Endothelial cell of umbilical vein (primary cell): ENCODE results near the gene USP6NL. TPM values are rescaled to one million over a fixed set of nuclear protein-coding genes. Genes with fewer than 3 reads are reported as not detected.
"Not testable (repeated sequence)": the region's sequence is repeated elsewhere in the genome, so short reads cannot be mapped to it uniquely, and the experiment has no call there.

Experiments used
- BruUV-seq: library from RNA; stranded (reverse); fragments of 400-500 nt; replicated peaks from 2 replicates; lab custom pipeline; 2021; lab: Mats Ljungman, UMichigan
- CTCF ChIA-PET: fragments of 300-600, 350-600 bp; sonication (Branson Sonifier 250); formaldehyde crosslinking; loops from one replicate; lab custom pipeline; 2021; ENCODE audit warnings: antibody characterized with exemption, inconsistent platforms; lab: Charles Lee
- POLR2A ChIA-PET: fragments of 300-600, 350-600 bp; sonication (Branson Sonifier 250); formaldehyde crosslinking; loops from one replicate; lab custom pipeline; 2021; ENCODE audit warnings: antibody characterized with exemption, inconsistent platforms; lab: Charles Lee
- DNase-seq: peaks from one replicate; pipeline ENCODE4 v3.0.0-alpha.2; 2011; ENCODE audit warnings: low read depth, low spot score
- FAIRE-seq: peaks from 2 replicates; lab custom pipeline; 2011; peaks lifted over from hg19 to GRCh38; lab: Jason Lieb, UNC
- H2AFZ ChIP-seq: 2 replicates; pipeline ENCODE4 v1.6.0; 2012; ENCODE audit warnings: low read depth, low read length, control low read depth, inconsistent platforms
- H3K27ac ChIP-seq: 2 replicates; pipeline ENCODE4 v1.5.1; 2011; ENCODE audit warnings: low read depth, mild to moderate bottlenecking, control low read depth, low read length, moderate library complexity; ENCODE audit not compliant: insufficient read depth
- H3K27me3 ChIP-seq, 2 experiments: 2 replicates each; pipeline versions ENCODE4 v1.6.0 to v1.6.1; 2011; ENCODE audit warnings: low read length in 2 of 2, mixed read lengths in 1 of 2; ENCODE audit not compliant: control insufficient read depth in 2 of 2, insufficient read depth in 2 of 2
- H3K36me3 ChIP-seq, 2 experiments: 2 replicates in 1 of 2; 3 replicates in 1 of 2; pipeline ENCODE4 v1.5.1; 2011; ENCODE audit warnings: low read length in 2 of 2, mild to moderate bottlenecking in 1 of 2, moderate library complexity in 1 of 2; ENCODE audit not compliant: control insufficient read depth in 2 of 2, insufficient read depth in 2 of 2; ENCODE audit errors: extremely low read depth in 1 of 2
- H3K4me1 ChIP-seq: 3 replicates; pipeline ENCODE4 v1.5.1; 2011; ENCODE audit warnings: mild to moderate bottlenecking, low read length; ENCODE audit not compliant: control insufficient read depth, insufficient read depth; ENCODE audit errors: extremely low read depth
- H3K4me2 ChIP-seq: 2 replicates; pipeline ENCODE4 v1.6.1; 2011; ENCODE audit warnings: low read length, control low read depth, mixed read lengths; ENCODE audit not compliant: insufficient read depth
- H3K4me3 ChIP-seq, 3 experiments: fragments of 200-600 bp in 1 of 3; sonication (generic), shearing (Covaris generic) in 1 of 3; replicated peaks in 1 of 3; 2 replicates each; pipeline ENCODE4 v1.5.1; 2011 to 2016; ENCODE audit warnings: control low read depth in 3 of 3, low read length in 3 of 3, mild to moderate bottlenecking in 2 of 3, inconsistent platforms in 1 of 3, low read depth in 1 of 3, moderate library complexity in 1 of 3; ENCODE audit not compliant: insufficient read depth in 1 of 3
- H3K79me2 ChIP-seq: 2 replicates; pipeline ENCODE4 v1.6.0; 2012; ENCODE audit warnings: low read length, inconsistent platforms; ENCODE audit not compliant: control insufficient read depth, insufficient read depth
- H3K9ac ChIP-seq: replicated peaks from 2 replicates; pipeline ENCODE3; 2011; ENCODE audit warnings: low read length, control low read depth; ENCODE audit not compliant: insufficient read depth; ENCODE audit errors: extremely low read depth
- H3K9me1 ChIP-seq: replicated peaks from 3 replicates; pipeline ENCODE4 v1.6.0; 2011; ENCODE audit warnings: mild to moderate bottlenecking, low read length; ENCODE audit not compliant: control insufficient read depth, insufficient read depth; ENCODE audit errors: extremely low read depth
- H3K9me3 ChIP-seq: replicated peaks from 2 replicates; pipeline ENCODE4 v1.5.1; 2012; ENCODE audit warnings: low read length, inconsistent platforms; ENCODE audit not compliant: control insufficient read depth, insufficient read depth
- H4K20me1 ChIP-seq: replicated peaks from 2 replicates; pipeline ENCODE3; 2011; ENCODE audit warnings: mild to moderate bottlenecking, low read length; ENCODE audit not compliant: control insufficient read depth, insufficient read depth; ENCODE audit errors: extremely low read depth
- CTCF ChIP-seq, 2 donors: IDR thresholded peaks; 1 replicate in 1 of 2; 2 replicates in 1 of 2; pipeline ENCODE4 v1.5.1; 2011; ENCODE audit warnings: low read length in 2 of 2, mild to moderate bottlenecking in 2 of 2, moderate library complexity in 2 of 2, control low read depth in 1 of 2, inconsistent platforms in 1 of 2, low read depth in 1 of 2; ENCODE audit not compliant: insufficient read depth in 1 of 2; ENCODE audit errors: extremely low read depth in 1 of 2
- EZH2 ChIP-seq: IDR thresholded peaks from 2 replicates; pipeline ENCODE4 v1.6.1; 2012; ENCODE audit warnings: borderline replicate concordance, low read depth, mild to moderate bottlenecking, moderate library complexity, low read length, inconsistent platforms; ENCODE audit not compliant: severe bottlenecking
- FOS ChIP-seq: IDR thresholded peaks from 2 replicates; pipeline ENCODE4 v1.6.1; 2011; ENCODE audit warnings: mild to moderate bottlenecking, low read length, moderate library complexity, borderline replicate concordance; ENCODE audit not compliant: insufficient read depth
- GATA2 ChIP-seq: IDR thresholded peaks from 2 replicates; pipeline ENCODE4 v1.7.0; 2011; ENCODE audit warnings: low read depth, mild to moderate bottlenecking, moderate library complexity, mixed read lengths, low read length; ENCODE audit not compliant: insufficient read length, insufficient read depth
- JUN ChIP-seq: IDR thresholded peaks from 2 replicates; pipeline ENCODE4 v1.6.1; 2011; ENCODE audit warnings: borderline replicate concordance, low read depth; ENCODE audit not compliant: insufficient read length, insufficient read depth
- MAX ChIP-seq: IDR thresholded peaks from 2 replicates; pipeline ENCODE4 v1.6.1; 2011; ENCODE audit not compliant: insufficient read depth, insufficient read length
- MYC ChIP-seq: IDR thresholded peaks from one replicate; pipeline ENCODE4 v1.6.1; 2011; ENCODE audit warnings: mild to moderate bottlenecking, low read depth, low read length
- POLR2A ChIP-seq: IDR thresholded peaks from 2 replicates; pipeline ENCODE4 v1.6.1; 2012; ENCODE audit warnings: low read depth, mild to moderate bottlenecking, control low read depth, low read length
- POLR2AphosphoS5 ChIP-seq: IDR thresholded peaks from 2 replicates; pipeline ENCODE4 v1.6.1; 2012; ENCODE audit warnings: low read depth, mild to moderate bottlenecking, control low read depth, low read length, moderate library complexity; ENCODE audit not compliant: insufficient read depth
- dilution Hi-C: fragments of 300-500 bp; cut with MboI; formaldehyde crosslinking; loops from one replicate; pipeline ENCODE4 v1.15.0; 2019; ENCODE audit warnings: low sequenced_read_pairs; ENCODE audit not compliant: extremely low pct_ligation_motif_present
- intact Hi-C: fragments of 100-400 bp; cut with micrococcal nuclease; formaldehyde crosslinking; loops from one replicate; pipeline ENCODE4 v1.10.0; 2022
- polyA plus RNA-seq, 4 experiments: library from polyadenylated mRNA; depleted of rRNA in 3 of 4; stranded (reverse) in 3 of 4; unstranded in 1 of 4; fragments of >200 nt; gene quantifications; 2 replicates each; pipeline versions ENCODE4 v1.2.1 to v1.2.3, GENCODE V29; 2011 to 2012; ENCODE audit warnings: missing spikeins in 1 of 4
- total RNA-seq: library from RNA; stranded (reverse); gene quantifications from 2 replicates; pipeline ENCODE4 v1.2.3, GENCODE V29; 2021

Gene USP6NL
- total and polyA plus RNA-seq, 2 donors (not counting 3 experiments of a cell fraction or from before 2014, with no cell fraction given), result 13.5 to 29.2 TPM

GRCh38 chr10:11437391-11438142 lies 173.9 kb downstream of the USP6NL start:
- no peaks in the 10 kb centered on the region for H3K9me1 ChIP-seq
- H2AFZ ChIP-seq, result no peak overlapping the region
- H3K9ac ChIP-seq, result no peak overlapping the region
- no peaks in the 10 kb centered on the region for H3K4me1 ChIP-seq
- ChIA-PET POLR2A (no interaction called here), CTCF (interaction anchor here (1.5 kb wide), 1 partner anchor 13 kb away, joined by 4 read pairs; no protein-coding TSS in a partner anchor)
- DNase-seq (no peak), FAIRE-seq (no peak)
- BruUV-seq, result no TSS peak
- no peak overlapping the region for H3K4me3 ChIP-seq
- no peaks in the 10 kb centered on the region for H3K36me3 ChIP-seq
- no peaks in the 10 kb centered on the region for H3K9me3 ChIP-seq
- no peak overlapping the region for H3K4me2 ChIP-seq
- H3K27me3 ChIP-seq, result peaks cover 0 to 2% of the 10 kb centered on the region in 2 experiments
- intact Hi-C loops, result no loop called here
- no peak overlapping the region for H3K27ac ChIP-seq
- H3K79me2 ChIP-seq, result no peaks in the 10 kb centered on the region
- H4K20me1 ChIP-seq, result no peaks in the 10 kb centered on the region
- no peak for TF ChIP-seq JUN
- no peak for TF ChIP-seq MYC
- no peak for TF ChIP-seq EZH2
- TF ChIP-seq POLR2A, result no peak
- TF ChIP-seq GATA2, result no peak
- no peak for TF ChIP-seq CTCF (IDR thresholded peaks at IDR 0.05; ENCODE audit: extremely low read depth in 1 of 2, insufficient read depth in 1 of 2, low read depth in 1 of 2, low read length in 2 of 2)
- TF ChIP-seq FOS, result no peak
- TF ChIP-seq POLR2AphosphoS5, result no peak
- no peak for TF ChIP-seq MAX
- dilution Hi-C loops, result no loop called here

- dilution Hi-C loops, DNase-seq, H3K4me3 ChIP-seq, H3K9me3 ChIP-seq, H3K27ac ChIP-seq, H3K9me1 ChIP-seq, H2AFZ ChIP-seq, H3K9ac ChIP-seq, H3K79me2 ChIP-seq, H3K36me3 ChIP-seq, BruUV-seq, H4K20me1 ChIP-seq, FAIRE-seq, intact Hi-C loops, H3K27me3 ChIP-seq, H3K4me2 ChIP-seq, POLR2A ChIA-PET, H3K4me1 ChIP-seq: not testable (repeated sequence)
- CTCF ChIA-PET, result interaction anchor here (1.5 kb wide), 1 partner anchor 12 kb away, joined by 4 read pairs; no protein-coding TSS in a partner anchor
These were observed 175.0 kb downstream of the USP6NL start for GRCh38 chr10:11436445-11436844.
